GM12878 (cell line): ENCODE results near the gene TUBAL3.

Experiments
- CHD2 ChIP-seq: IDR thresholded peaks from 2 replicates; pipeline ENCODE4 v1.6.1; 2011; ENCODE audit warnings: low read depth, low read length, improper control_type of control experiment, borderline replicate concordance
- EP300 ChIP-seq, 2 experiments: fragments of 150-350 bp in 1 of 2; IDR thresholded peaks; 2 replicates each; pipeline ENCODE4 v1.6.1; 2011 to 2012; ENCODE audit warnings: low read depth in 2 of 2, low read length in 2 of 2, borderline replicate concordance in 1 of 2, improper control_type of control experiment in 1 of 2, inconsistent platforms in 1 of 2; ENCODE audit not compliant: control insufficient read depth in 1 of 2
- EZH2 ChIP-seq: IDR thresholded peaks from 2 replicates; pipeline ENCODE4 v1.6.1; 2012; ENCODE audit warnings: low read depth, mild to moderate bottlenecking, control low read depth, inconsistent platforms, low read length, borderline replicate concordance; ENCODE audit not compliant: control insufficient read depth
- HCFC1 ChIP-seq: fragments of 150-350 bp; IDR thresholded peaks from 2 replicates; pipeline ENCODE4 v1.6.1; 2014; ENCODE audit warnings: low read length
- PML ChIP-seq: IDR thresholded peaks from 2 replicates; pipeline ENCODE4 v1.6.1; 2012; ENCODE audit warnings: low read length, inconsistent platforms
- POLR2A ChIP-seq: IDR thresholded peaks from 2 replicates; pipeline ENCODE4 v1.6.1; 2011; ENCODE audit warnings: low read depth, mild to moderate bottlenecking, low read length
- SPI1 ChIP-seq: IDR thresholded peaks from 2 replicates; pipeline ENCODE4 v1.6.1; 2011; ENCODE audit warnings: low read depth, mild to moderate bottlenecking, low read length, moderate library complexity, borderline replicate concordance; ENCODE audit not compliant: insufficient read depth
- SREBF2 ChIP-seq: IDR thresholded peaks from 2 replicates; pipeline ENCODE4 v1.6.1; 2012; ENCODE audit warnings: mild to moderate bottlenecking, low read length
- TAF1 ChIP-seq: IDR thresholded peaks from 2 replicates; pipeline ENCODE4 v1.6.1; 2011; ENCODE audit warnings: mild to moderate bottlenecking, low read depth, low read length, borderline replicate concordance
- TF ChIP-seq, protein P1 (sequence below), 3 experiments: IDR thresholded peaks in 2 of 3; conservative IDR thresholded peaks in 1 of 3; 2 replicates each; pipeline ENCODE4 v1.5.1; 2011; ENCODE audit warnings: low read depth in 3 of 3, low read length in 3 of 3, mild to moderate bottlenecking in 3 of 3, control low read depth in 2 of 3, moderate library complexity in 2 of 3, inconsistent platforms in 1 of 3, mixed read lengths in 1 of 3; ENCODE audit not compliant: control insufficient read depth in 2 of 3, insufficient read depth in 1 of 3; ENCODE audit errors: extremely low read depth in 1 of 3
- TF ChIP-seq, protein P2 (sequence below): IDR thresholded peaks from 2 replicates; pipeline ENCODE4 v1.6.1; 2012; ENCODE audit warnings: mild to moderate bottlenecking, low read depth, low read length

DNA sequence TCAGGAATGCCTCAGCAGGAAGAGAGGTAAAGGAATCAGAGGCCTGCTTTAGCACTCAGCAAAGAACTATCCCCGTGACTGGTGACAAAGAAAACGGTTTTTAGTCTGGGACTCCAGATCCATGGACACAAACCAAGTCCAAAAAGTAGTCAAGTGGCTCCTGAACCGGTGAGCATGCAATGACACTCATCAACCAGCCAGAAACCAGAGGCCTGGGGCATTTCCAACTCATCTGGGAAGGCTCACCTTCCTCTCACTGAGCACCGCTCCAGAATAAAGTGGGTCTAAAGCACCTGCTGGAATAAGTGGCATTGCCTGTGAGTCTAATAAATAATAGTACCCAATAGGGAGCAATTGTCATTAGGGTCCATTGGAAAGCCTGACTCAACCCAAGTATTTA lies 57.7 kb downstream of the TUBAL3 start:
- TF ChIP-seq PML (no peak), CHD2 (no peak), EZH2 (no peak), SPI1 (no peak), HCFC1 (no peak), POLR2A (no peak), TAF1 (no peak), SREBF2 (no peak), EP300 (IDR thresholded peaks at IDR 0.05; ENCODE audit: borderline replicate concordance in 1 of 2, control insufficient read depth in 1 of 2, low read depth in 2 of 2, low read length in 2 of 2) (no peak)
- TF ChIP-seq, protein P1, sequence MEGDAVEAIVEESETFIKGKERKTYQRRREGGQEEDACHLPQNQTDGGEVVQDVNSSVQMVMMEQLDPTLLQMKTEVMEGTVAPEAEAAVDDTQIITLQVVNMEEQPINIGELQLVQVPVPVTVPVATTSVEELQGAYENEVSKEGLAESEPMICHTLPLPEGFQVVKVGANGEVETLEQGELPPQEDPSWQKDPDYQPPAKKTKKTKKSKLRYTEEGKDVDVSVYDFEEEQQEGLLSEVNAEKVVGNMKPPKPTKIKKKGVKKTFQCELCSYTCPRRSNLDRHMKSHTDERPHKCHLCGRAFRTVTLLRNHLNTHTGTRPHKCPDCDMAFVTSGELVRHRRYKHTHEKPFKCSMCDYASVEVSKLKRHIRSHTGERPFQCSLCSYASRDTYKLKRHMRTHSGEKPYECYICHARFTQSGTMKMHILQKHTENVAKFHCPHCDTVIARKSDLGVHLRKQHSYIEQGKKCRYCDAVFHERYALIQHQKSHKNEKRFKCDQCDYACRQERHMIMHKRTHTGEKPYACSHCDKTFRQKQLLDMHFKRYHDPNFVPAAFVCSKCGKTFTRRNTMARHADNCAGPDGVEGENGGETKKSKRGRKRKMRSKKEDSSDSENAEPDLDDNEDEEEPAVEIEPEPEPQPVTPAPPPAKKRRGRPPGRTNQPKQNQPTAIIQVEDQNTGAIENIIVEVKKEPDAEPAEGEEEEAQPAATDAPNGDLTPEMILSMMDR (IDR thresholded peaks at IDR 0.05 in 2 of 3, conservative IDR thresholded peaks at IDR 0.05 in 1 of 3; ENCODE audit: control insufficient read depth in 2 of 3, extremely low read depth in 1 of 3, insufficient read depth in 1 of 3, low read depth in 3 of 3, low read length in 3 of 3) = no peak
- TF ChIP-seq, protein P2, sequence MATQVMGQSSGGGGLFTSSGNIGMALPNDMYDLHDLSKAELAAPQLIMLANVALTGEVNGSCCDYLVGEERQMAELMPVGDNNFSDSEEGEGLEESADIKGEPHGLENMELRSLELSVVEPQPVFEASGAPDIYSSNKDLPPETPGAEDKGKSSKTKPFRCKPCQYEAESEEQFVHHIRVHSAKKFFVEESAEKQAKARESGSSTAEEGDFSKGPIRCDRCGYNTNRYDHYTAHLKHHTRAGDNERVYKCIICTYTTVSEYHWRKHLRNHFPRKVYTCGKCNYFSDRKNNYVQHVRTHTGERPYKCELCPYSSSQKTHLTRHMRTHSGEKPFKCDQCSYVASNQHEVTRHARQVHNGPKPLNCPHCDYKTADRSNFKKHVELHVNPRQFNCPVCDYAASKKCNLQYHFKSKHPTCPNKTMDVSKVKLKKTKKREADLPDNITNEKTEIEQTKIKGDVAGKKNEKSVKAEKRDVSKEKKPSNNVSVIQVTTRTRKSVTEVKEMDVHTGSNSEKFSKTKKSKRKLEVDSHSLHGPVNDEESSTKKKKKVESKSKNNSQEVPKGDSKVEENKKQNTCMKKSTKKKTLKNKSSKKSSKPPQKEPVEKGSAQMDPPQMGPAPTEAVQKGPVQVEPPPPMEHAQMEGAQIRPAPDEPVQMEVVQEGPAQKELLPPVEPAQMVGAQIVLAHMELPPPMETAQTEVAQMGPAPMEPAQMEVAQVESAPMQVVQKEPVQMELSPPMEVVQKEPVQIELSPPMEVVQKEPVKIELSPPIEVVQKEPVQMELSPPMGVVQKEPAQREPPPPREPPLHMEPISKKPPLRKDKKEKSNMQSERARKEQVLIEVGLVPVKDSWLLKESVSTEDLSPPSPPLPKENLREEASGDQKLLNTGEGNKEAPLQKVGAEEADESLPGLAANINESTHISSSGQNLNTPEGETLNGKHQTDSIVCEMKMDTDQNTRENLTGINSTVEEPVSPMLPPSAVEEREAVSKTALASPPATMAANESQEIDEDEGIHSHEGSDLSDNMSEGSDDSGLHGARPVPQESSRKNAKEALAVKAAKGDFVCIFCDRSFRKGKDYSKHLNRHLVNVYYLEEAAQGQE = no peak
